ENCODE data around the gene HRH2.
"Not testable (repeated sequence)": the region's sequence is repeated elsewhere in the genome, so short reads cannot be mapped to it uniquely, and the experiment has no call there.

HRH2 gene

DNA sequence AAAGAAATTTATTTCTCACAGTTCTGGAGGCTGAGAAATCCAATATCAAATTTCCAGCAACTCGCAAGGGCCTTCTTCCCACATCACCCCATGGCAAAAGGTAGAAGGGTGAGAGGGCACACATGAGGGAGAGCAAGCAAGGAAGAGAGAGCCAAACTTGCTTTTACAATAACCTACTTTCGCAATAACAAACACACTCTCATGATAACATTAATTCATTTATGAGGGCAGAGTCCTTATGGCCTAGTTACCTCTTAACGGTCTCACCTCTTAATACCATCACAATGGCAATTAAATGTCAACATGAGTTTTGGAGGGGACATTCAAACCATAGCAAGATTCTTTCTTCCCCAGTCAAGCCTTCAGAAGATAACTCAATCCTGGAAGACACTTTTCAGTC lies 11.6 kb upstream of the HRH2 start:
- DNase-seq (ENCODE audit: low read depth in 2 of 2): no peak

DNA sequence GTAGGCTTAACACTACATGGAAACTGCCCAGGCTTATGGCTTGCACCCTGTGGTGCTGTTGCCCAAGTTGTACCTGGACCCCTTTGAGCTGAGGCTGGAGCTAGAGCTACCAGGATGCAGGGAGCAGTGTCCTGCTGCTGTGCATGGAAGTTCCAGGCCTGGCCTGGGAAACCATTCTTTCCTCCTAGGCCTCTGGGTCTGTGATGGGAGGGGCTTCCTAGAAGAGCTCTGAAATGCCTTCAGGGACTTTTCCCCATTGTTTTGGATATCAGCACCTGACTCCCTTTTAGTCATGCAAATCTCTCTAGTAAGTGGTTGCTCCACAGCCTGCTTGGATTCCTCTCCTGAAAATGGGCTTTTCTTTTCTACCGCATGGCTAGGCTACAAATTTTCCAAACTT lies 7.9 kb upstream of the HRH2 start:
- DNase-seq (ENCODE audit: low read depth in 2 of 2): no peak

- DNase-seq (ENCODE audit: low read depth in 2 of 2): not testable (repeated sequence)
These were observed 7.3 kb upstream of the HRH2 start for GRCh38 chr5:175650430-175651205.

DNA sequence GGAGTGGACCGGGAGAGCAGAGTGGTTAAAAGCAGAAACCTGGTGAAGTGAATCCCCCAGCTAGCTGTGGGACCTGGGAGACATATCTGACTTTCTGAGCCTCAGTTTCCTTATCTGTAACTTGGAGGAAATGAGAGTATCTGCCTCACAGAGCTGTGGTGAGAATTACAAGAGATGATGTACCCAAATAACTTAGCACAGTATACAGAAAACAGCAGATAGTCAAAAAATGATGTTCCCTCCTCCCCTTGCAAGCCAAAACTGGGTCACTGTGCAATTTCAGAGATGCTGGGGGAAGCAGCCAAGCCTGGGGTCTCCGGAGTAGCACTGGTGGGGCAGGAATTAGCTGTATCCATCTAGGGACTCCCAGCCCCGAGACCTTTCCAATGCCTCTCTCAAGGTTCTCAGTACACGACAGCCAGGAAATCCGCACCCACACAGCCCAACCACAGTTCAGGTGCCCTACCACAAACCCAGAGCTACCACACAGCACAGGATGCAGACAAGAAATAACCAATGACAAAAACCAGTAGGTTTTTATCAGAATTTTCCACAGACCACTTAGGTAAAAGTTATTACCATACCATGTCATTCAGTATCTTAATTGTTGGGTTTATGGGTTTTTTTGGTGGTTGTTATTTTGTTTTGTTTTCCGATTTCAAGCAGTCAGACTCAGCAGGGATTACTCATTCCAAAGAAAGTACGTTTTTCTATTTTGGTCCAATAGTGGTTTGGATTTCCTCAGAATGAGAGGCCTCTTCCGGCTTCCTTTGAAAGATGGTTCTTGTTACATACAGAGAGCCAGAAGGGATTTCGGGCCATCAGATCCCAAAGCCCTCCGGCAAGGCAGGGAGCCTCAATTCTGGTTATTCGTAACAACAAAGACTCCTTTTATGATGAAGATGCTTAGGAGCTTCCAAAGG lies 4.9 kb upstream of the HRH2 start:
- peak; percentile 63 to 79 for DNase-seq (ENCODE audit: low read depth in 2 of 2)

- DNase-seq (ENCODE audit: low read depth in 2 of 2): no peak
These were observed 4.1 kb upstream of the HRH2 start for GRCh38 chr5:175653763-175654162.

- no peak for DNase-seq (ENCODE audit: low read depth in 2 of 2)
These were observed 3.5 kb upstream of the HRH2 start for GRCh38 chr5:175654339-175654738.

GRCh38 chr5:175654807-175655206 lies 3.1 kb upstream of the HRH2 start:
- no peak for DNase-seq (ENCODE audit: low read depth in 2 of 2)

- DNase-seq (ENCODE audit: low read depth in 2 of 2): no peak
These were observed 2.5 kb upstream of the HRH2 start for GRCh38 chr5:175655411-175655810.

DNA sequence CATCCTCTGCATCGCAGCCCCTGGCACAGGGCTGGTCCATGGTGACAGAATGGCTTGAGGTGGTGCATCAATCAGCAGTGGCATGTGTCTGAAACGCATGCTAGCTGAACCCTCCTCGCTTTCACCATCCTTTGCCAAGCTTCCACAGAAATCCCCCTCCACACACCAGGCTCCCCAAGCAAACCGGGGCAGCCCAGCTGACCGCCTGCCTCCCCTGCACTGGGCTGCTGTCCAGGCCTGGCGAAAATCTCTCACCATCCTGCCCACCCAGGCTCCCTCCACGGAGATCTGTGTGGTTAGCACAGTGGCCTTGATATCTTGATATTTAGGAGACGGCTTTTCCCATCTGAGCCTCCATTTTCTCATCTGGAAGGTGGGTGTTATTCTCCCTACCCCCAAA lies 905 bp upstream of the HRH2 start:
- DNase-seq (ENCODE audit: low read depth in 2 of 2): no peak

DNA sequence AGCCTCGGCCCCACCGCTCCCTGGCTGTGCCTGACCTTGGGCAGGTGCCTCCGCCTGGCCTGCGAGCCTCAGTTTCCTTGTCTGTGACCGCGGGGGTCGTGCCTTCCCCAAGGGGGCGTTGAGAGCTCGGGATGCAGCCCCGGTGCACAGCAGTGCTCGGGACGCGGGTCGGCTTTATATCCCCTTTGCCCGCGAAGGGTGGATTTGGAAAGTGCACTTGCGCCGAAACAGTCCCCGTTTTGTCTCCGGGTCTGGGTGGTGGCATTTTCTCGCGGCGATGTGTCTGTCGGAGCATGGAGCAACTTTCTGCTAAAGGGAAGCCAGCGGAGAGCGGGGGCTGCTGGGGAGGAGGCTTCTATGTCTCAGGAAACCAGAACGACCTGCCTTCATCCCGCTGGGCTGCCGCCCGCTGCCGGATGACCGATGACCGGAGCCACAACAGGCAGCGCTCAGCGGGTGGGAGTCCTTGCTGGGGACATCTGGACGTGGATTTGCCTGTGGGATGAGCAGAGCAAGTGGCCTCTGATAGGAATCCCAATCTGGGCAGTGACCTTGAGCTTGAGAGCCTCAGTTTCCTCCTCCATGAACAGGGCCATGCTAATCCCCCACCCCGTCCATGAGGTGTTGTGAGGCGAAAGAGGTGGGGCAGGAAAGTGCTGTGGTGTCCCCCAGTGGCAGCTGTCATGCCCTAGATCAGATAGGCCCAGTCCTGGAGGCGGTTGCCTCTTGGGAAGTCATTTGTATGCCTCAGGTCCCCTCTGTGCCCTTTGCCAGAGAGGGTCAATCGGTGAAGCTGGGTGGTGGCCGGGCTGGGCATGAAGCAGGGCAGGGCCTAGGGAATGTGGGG lies 651 bp downstream of the HRH2 start:
- DNase-seq (ENCODE audit: low read depth in 2 of 2): no peak

DNA sequence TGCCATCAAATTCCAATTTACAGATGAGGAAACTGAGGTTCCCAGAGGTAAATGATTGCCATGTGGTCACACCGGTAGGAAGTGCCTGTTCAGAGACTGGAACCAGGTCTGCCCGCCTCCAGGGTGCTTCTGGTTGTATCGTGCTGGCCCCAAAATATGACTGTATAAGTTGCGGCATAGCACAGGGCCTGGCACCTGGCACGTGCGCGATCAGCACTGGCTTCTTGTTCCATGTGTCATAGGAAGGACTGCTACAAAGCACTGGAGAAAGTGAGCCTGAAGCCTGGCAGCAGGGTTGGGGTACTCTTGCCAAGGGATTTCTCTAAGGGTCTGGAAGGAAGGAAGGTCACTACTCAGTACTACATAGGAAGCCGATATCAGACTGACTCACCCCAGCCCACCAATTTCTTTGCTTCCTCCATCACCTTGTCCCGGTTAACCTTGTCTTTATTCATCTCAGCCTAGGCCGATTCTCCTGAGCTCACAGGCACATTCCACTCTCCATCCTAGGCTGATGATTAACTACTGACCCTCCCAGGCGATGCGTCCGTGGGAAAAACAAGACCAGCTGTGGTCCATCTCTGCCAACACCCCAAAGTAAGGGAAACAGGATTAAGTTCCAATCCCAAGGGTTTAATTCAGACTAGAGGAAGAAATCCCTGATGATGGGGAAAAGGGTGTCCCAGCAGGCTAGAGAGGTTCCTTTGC lies 1.8 kb downstream of the HRH2 start:
- DNase-seq (ENCODE audit: low read depth in 2 of 2): no peak

DNA sequence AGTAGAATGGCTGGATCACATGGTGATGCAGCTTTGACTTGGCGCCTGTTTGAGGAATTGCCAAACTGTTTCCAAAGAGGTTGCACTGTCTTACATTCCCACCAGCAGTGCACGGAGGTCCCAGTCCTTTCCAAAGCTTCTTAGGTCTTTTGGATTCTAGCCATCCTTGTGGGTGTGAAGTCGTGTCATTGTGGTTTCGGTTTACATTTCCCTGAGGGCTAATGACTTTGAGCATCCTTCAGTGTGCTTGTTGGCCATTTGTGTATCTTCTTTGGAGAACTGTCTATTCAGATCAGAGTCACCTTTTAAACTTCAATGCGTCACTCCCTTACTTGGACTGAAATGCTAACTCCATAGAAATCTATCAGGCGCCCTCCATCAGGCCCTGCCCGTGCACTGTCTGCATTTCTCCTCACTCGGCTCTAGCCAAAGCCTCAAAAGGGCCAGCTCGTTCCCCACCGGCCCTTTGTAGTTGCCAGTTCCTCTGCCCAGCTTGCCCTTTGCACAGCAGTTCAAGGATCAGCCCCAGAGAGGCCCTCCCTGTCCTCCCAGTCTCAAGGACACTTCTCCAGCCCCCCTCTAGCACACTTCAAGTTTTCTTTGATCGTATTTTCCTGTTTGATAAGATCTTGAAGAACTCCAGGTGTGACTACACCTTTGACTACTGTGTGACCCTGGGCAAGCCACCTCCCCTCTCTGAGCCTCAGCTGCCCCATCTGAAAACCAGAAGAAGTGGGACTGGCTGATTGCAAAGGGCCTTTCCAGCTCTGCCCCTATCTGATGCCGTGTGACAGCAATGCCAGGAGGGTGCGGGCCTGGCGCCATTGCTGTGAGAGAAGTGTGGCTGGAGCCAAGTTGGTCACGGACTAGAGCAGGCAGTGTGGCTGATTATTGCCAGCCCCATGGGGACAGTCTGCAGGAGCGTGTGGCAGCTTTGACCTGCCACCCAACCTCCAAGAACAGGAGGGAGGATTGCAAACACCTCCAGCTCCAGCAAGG lies 5.6 kb downstream of the HRH2 start:
- no peak for DNase-seq (ENCODE audit: low read depth in 2 of 2)

DNA sequence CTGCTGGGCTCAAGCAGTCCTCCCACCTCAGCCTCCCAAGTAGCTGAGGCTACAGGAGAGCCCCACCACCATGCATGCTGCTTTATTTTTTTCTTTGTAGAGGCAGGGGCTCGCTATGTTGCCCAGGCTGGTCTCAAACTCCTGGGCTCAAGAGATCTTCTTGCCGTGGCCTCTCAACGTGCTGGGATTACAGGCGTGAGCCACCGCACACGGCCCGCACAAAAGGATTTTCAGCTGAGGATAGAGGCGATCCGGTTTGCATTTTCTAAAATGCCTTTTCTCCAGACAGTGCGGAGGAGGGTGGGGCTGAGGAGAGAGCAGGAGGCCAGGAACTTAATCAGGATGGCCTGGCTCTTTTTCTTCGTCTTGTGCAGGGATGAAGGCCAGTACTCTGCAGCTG lies 6.9 kb downstream of the HRH2 start:
- no peak for DNase-seq (ENCODE audit: low read depth in 2 of 2)

DNA sequence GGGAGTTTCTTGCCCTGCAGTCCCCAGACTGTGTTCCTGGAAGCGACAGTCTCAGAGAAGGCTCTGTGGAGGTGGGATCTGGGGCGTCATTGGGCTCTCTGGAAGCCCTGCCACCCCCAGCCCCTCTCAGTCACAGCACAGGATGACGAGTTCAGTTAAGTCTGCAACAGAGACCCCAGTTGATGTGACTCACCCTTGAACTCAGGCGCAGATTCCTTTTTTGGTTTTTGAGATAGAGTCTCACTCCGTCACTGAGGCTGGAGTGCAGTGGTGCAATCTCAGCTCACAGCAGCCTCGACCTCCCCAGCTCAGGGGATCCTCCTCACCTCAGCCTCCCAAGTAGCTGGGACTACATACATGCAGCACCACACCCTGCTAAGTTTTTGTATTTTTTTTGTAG lies 8.3 kb downstream of the HRH2 start:
- DNase-seq (ENCODE audit: low read depth in 2 of 2): no peak

GRCh38 chr5:175668006-175668405 lies 10.1 kb downstream of the HRH2 start:
- DNase-seq (ENCODE audit: low read depth in 2 of 2): no peak

DNA sequence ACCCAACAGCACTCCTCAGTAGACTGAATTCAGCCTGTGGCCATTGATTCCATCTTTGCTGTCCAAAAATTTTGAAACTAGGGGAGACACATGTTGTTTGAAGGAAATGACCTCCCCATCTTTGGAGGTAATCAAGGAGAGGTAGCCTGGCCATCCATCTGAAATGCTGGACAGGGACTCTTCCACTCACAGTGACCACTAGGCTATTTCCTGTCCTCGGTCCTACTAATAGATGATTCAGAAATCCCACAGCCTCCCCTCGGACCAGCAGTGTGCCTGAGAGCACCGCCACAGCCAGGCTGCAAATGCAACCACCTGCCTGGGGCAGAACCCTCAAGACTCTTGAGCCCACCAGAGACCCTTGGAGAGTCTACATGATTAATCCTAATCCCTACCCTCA lies 12.5 kb downstream of the HRH2 start:
- no peak for DNase-seq (ENCODE audit: low read depth in 2 of 2)

- no peak for DNase-seq (ENCODE audit: low read depth in 2 of 2)
These were observed 13.1 kb downstream of the HRH2 start for GRCh38 chr5:175671013-175671412.

DNA sequence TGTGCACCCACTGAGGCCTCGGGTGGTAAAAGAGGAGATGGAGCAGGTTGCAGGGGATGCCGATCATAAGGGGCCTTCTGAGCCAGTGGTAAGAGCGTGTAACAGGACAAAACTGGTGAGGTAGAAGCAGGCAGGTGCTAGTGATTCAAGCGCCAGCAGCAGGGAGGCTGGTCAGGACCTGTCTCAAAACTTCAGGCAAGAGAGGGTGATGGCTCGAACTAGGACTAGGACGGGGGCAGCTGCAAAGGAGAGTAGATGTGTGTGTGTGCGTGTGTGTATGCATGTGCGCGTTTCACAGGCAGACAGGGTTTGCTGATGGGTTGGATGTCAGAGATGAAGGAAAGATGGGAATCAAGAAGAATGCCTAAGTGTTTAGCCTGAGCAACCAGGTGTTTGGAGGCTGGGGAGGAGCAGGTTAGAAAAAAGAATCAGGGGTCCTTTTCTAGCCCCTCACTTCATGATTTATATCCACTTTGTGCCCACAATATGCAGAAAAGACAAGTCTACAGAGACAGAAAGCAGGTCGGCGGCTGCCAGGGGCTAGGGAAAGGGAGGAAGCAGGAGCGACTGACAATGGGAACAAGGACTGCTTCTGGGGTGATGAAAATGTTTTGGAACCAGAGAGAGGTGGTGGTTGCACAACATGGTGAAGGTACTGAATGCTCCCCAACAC lies 15.2 kb downstream of the HRH2 start:
- DNase-seq (ENCODE audit: low read depth in 2 of 2): no peak

DNA sequence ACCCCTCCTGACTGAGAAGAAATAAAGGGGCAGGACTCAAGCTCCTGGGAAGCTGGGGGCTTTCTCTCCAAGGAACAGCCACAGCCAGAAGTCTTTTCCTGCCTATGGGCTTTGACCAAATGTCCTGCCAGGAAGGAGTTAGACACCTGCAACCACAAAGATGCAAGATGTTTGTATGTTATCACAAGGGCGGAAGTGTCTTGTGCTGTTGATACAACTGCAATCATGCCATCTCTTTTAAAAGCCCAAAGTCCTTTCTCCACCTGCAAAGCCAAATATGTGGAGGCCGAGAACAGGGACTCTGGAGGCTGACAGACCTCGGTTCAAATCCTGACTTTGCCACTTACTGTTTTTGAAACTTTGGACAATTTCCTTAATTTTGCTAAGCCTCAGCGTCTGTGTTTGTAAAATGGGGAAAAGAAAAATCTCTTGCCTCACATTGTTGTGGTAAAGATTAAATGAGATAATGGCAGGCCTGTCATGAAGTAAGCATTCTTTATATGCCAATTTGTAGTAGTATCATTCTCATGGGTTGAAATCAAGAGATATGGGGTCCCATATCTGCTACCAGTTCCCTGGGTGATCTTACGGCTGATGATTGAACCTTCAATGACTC lies 17.0 kb downstream of the HRH2 start:
- DNase-seq (ENCODE audit: low read depth in 2 of 2): no peak
